Fibroblast of skin of right biceps (primary cell): ENCODE results near the gene PLPP1.
A peak's percentile ranks its signal among the peaks of the same experiment; 100 is the strongest.

Experiments used
- DNase-seq: peaks from one replicate; pipeline ENCODE4 v3.0.0-alpha.2; 2013

PLPP1 gene

DNA sequence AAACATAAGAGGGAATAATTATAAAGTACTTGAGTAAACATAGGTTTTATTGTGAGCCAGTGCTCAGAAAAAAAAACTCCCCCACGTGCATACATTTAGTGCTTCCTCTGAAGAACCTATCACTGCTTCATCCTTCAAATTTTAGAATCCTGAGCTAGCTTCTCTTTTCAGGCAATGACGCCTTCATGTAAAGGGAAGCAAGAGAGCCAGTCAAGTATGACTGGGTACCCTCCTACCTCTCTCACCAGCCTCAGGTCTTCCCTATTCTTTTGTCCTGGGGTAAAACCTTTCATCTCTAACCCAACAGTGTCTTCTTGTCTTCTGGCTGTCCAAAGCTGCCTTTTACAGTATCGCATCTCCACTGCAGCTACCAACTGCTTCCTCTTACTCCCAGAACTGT lies 32.0 kb downstream of the PLPP1 start:
- no peak for DNase-seq

DNA sequence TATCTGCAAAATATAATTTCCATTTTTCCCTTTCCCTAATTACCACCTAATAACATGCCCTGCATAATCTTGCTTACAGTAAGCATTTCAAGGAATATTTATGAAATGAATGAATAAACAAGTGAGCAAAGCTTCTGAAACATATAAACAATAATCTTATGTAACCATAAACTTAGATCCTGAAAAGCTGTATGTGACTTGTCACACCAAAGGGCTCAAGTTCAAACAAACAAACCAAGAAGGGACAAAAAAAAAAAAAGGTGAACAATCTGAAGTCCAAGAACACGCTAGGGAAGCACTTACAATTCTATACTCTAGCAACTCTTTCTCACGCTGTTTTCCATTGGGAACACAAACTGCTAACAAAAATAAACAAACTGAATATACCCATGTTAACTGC lies 36.3 kb downstream of the PLPP1 start:
- no peak for DNase-seq

DNA sequence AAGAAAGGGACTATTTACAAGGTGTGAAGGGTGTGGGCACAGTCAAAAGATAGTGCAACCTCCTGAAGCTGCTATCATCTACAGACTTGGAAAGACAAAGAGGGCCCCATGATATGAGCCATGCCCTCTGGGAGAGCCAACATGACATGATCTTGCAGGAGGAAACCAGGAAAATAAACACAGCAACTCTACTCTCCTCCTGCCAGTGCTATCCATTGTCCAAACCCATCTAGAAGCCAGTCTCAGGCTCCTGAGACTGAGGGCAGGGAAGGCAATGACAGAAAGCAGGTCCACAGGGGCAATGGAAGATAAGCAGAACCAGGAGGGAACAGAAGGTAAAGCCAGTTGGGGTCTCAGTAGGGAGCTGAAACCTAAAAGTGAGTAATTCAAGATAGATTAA lies 37.1 kb downstream of the PLPP1 start:
- no peak for DNase-seq

DNA sequence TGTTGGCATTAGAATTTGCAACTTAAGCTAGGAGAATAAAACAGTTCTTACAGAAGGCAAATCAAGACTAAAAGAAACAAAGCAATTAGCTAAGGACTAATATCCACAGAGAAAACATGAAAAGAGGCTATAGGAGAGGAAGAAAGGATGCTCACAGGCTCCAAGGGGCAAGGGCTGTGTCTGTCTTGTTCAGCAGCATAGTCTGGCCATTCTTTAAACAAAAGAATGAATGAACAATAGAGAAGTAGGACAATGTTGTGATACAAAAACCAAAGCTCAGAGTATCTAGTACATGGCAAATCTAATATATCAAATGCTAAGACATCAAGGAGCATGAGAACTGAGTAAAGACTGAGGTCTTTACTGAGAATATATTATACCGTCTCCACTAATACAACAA lies 39.5 kb downstream of the PLPP1 start:
- DNase-seq: no peak

DNA sequence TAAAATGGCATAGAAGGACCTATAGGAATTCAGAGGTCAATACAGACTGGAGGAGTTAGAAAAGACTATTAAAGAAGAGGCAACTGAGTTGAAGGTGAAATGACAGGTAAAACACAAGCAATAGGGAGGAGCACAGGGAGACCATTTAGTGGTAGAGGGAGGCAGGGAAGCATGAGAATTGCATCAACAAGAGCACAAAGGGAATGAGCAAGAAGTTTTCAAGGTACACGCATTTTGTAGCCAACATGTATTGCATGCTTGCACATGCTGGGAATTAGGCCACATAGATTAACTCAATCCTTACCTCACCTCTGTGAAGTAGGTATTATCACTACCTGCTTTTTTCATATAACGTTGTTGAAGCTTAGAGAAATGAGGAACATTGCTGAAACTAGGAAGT lies 42.3 kb downstream of the PLPP1 start:
- no peak for DNase-seq

DNA sequence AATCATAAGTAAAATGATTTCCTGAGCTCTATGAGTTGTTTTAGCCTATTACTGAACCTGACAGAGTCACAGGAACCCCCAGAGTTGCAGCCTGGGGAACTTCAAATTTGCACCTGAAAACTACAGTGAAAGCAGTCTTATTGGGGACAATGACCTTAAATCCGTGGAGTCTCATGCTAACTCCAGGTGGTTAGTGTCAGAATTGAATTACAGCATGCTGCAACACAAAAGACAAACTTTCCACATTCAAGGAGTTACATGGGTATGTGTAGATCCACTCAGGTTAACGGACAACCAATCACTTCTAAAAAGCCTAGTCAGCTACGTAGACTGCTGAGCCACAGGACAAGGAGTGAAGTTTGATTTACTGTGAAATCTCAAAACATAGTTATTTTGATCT lies 49.7 kb downstream of the PLPP1 start:
- DNase-seq: no peak

DNA sequence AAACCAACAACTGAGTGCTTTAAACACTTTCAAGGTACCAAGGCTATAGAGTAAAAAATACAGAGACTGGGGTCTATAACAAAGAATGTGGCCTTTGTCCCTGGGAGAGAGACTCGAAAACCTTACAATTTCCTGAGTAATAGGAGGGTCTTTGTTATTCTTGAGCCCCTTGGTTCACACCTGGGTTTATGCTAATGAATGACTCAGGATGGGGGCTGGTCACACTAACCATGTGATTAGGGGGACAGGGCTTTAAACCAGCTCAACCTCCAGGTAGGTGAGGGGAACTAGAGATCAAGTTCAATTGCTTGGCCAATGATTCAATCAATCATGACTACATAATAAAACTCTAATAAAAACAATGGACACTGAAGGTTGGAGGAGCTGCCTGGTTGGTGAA lies 50.2 kb downstream of the PLPP1 start:
- DNase-seq: no peak

DNA sequence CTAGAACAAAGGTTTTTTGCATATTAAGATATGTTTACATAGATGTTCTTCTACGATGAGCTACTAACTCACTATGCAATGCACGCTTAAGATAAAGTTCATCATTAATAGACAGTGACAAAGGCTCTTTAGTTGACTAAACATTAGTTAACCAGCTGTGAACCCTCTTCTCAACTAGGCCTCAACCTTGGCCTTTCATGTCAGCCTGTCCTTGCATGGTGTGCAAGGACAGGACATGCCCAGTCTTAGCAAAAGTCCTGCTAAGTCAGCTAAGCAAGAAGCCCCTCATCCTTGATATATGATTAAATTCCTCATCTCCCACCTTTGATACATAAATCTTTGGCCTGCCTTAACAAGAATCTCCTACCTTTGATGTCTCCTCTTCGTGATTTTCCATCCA lies 50.9 kb downstream of the PLPP1 start:
- DNase-seq: no peak

DNA sequence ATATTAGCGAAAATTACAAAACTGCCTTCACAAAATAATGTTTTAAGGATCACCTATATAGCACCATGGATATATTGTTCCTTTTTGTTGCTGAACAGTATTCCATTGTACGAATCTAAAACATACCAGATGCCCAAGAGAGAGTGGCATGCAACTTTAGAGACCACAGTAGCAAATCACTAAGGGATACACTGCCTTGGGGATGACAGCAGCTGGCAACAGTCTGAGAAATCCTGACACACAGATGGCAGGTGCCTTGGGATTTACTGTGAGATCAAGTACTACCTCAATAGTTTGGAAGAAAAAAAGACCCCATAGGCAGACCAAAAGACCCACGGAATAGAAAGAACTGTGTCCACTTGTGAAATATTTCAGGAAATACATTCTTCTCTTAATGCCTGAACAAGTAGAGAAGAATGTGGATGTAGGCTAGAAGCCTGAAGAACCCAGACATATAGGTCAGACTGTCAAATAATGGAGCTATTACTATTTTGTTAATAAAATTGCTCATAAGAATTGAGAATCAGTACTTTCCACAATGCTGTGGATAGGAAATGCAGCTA lies 53.4 kb downstream of the PLPP1 start:
- DNase-seq: peak; percentile 47

DNA sequence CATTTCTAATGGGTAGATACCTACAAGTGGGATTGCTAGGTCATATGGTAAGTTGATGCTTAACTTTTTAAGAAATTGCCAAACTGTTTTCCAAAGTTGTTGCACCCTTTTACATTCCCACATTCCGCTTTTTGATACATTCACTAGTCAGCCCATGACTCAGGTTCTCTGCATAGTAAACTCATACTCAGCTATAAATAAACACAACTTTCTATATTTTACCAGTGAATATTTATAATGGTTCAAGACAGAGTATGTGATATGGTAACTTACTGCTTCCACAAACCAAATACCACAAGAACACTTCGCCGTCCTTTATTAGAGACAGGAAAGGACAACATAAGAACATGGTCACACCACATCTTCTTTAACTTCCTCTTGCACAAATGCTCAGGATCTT lies 54.0 kb downstream of the PLPP1 start:
- DNase-seq: peak; percentile 68

DNA sequence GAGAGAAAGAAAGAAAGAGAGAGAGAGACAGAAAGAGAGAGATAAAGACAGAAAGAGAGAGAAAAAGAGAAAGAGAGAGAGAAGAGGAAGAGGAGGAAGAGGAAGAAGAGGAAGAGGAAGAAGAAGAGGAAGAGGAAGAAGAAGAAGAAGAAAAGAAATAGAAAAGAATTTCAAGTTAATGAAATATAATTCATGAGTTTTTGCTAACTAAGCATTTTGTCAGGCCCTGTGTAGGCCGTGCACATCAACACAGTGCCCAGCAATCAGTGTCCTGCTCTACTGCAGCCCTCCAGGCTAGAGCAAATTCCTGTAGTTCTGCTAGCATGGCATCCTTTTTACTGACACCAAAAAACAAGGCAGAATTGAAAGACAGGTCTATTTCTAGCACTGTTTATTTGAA lies 62.1 kb downstream of the PLPP1 start:
- no peak for DNase-seq

DNA sequence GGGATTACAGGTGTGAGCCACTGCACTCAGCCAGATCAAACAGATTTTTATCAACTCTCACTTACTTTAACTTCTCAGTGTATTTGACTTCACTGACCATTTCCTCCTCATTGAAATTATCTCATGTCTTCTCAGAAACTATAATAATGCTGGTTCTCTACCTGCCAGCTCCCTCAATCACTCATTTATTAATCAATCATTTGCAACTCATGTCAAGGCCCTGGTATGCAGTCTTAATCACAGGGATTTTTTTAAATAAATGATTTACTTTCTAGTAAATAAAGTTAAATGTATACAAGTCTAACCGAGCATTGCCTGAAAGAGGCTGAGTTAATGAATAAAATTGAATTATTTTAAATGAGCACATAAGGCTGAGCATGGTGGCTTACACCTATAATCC lies 63.3 kb downstream of the PLPP1 start:
- DNase-seq: no peak

DNA sequence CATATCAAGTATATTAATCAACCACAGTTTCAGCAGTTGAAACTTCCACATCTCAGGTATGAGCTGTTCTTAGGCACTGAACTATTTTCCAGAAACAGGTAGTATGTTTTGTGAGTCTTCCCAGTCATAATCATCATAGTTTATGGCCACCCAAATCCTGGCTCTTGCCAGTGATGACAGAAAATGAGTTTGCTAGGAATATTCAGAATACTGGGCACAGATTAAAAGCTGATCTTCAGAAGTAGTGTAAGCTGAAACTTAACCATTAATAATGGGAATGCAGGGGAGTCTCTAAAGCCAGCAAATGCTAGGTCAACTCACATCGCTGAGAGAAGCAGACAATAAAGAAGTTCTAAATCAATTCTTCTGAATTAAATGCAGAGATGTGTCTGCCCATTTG lies 64.5 kb downstream of the PLPP1 start:
- no peak for DNase-seq

DNA sequence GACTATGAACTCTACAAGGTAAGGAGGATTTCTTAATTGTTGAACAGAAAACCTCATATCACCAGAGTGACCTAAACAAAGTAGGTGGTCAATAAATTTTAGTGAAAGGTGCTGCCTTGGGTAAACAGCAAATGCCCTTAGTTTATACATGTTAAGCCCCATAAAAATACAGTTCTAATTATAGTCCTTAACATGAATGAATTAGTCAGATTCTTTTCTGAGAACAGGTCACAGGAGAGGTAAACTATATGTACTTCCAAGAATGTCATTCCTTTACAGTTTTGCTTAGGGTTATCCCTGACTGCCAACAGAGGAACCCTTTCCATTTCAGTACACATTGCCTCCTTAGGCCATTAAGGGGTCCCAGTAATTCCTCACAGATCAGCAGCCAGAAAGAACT lies 64.9 kb downstream of the PLPP1 start:
- DNase-seq: no peak

DNA sequence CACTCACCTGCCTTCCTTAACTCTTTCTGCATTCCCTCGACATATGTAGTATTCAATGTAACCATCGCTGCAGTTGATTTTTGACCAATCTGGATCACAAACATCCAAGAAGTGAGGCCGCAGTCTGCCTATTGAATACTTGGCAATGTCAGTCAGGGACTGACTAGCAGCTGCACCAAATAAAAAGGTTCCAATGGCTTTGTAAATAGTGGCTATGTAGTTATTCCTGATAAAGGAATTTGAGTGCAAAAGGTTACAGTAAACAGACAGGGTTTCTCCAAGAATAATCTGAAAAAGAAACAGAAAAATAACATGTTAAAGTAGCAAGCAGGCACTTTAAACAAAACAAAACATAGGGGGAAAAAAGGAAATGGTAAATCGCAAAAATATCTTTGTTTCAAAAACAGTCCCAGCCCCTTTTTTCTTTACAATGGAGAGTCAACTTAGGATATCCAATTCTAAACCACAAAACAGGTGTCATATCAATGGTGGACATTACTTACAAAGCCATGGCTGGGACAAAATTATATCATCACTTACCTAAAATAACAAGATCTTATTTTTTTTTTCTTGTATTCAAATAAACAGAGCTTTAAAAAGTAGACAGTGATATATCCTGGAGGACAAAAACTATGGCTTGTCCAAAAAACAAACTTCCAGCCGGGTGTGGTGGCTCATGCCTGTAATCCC lies 66.8 kb downstream of the PLPP1 start:
- no peak for DNase-seq

DNA sequence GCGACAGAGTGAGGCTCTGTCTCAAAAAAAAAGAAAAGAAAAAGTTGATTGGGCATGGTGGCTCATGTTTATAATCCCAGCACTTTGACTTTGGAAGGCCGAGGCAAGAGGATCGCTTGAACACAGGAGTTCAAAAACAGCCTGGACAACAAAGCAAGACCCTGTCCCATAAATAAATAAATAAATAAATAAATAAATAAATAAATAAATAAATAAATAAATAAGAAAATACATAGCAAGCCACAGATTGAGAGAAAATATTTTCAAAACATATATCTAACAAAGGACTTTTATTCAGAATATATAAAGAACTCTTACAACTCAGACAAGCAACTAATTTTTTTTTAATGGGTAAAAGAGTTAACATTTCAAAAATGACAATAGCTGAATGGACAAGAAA lies 71.2 kb downstream of the PLPP1 start:
- DNase-seq: no peak

DNA sequence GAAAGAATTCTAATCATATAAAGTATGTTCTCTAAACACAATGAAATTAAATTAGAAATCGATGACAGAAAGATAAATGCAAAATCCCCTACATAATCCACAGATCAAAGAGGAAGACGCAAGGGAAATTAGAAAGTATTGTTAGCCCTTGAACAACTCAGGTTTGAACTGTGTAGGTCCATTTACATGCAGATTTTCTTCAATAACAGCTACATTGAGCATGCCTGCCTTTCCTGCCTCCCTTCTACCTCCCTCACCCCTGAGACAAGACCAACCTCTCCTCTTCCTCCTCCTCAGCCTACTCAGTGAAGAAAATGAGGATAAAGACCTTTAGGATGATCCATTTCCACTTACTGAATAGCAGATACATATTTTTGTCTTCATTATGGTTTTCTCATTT lies 75.2 kb downstream of the PLPP1 start:
- no peak for DNase-seq

DNA sequence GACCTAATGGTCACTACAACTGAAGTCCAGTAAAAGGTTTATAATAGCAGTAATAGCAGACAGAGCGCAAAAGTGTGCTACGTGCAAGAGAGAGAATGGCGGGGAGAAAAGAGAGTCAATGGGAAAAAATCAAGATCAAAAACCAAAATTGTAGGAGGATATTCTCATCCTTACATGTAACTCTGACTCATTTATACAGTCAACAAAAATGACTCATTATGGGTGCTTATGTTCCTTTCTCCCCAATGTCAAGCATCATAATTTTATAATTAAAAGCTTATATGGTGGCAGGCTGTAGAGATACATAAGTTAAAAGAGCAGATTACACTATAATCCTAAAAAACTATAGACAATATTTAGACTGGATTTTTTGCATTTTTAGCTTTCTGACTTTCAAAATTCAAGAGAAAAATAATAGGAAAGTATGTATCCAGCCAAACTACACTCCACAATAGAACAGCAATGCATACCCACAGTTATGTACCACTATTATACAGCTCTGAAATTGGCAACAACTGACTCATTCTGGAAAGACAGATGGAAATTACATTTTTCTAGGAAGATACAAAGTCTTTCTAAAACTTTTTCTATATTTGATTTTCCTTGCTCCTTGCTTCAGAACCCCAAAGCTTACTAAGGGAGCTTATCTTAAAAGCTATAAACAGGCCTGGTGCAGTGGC lies 78.4 kb downstream of the PLPP1 start:
- peak; percentile 71 for DNase-seq

DNA sequence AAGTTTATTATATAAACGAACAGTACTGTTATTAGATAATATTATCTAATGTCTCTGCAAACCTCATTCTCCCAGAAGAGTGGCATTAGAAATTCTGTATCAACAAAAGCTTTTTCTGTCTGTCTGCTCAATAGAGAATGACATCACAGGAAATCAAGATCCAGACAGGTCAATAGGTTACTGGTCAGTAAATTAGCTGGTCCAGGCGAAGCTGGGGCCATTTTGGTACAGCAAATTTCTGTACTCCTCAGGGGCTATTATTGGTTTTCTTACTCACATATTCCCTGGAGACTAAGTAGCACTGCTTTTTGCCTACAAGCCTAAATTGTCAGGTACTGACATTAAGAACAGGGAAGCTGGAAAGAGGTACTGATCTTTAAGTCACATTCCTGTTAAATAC lies 80.5 kb downstream of the PLPP1 start:
- DNase-seq: no peak

DNA sequence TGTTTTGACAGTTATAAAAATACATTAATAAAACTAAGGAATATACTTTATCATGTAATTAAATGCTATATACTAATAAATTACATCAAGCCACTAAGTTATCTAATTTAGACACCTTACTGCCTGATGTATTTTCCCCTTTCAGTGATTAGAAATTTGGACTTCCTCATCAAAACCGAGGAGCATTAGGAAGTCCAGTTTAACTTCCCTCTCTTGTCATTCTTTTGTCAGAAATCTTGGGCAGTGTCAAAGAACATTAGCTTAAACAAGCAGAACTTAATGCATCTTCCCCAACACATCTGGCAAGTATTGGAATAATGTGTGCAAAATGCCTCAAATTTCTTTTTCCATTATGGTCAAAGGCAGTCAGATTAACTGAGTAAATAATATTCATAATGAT lies 81.6 kb downstream of the PLPP1 start:
- no peak for DNase-seq

DNA sequence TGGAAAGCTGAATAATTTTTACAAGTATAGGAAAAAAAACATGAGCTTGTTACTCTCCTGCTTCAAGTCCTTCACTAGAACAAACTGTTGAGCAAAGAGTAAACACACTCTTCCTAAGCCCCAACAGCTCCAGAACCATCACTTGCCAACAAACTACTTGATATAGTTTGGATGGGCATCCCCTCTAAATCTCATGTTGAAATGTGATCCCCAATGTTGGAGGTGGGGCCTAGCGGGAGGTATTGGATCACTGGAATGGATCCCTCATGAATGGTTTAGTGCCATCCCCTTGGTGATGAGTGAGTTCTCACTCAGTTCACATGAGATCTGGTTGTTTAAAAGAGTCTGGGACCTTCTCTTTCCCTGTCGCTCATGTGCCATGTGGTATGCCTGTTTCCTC lies 82.8 kb downstream of the PLPP1 start:
- no peak for DNase-seq

DNA sequence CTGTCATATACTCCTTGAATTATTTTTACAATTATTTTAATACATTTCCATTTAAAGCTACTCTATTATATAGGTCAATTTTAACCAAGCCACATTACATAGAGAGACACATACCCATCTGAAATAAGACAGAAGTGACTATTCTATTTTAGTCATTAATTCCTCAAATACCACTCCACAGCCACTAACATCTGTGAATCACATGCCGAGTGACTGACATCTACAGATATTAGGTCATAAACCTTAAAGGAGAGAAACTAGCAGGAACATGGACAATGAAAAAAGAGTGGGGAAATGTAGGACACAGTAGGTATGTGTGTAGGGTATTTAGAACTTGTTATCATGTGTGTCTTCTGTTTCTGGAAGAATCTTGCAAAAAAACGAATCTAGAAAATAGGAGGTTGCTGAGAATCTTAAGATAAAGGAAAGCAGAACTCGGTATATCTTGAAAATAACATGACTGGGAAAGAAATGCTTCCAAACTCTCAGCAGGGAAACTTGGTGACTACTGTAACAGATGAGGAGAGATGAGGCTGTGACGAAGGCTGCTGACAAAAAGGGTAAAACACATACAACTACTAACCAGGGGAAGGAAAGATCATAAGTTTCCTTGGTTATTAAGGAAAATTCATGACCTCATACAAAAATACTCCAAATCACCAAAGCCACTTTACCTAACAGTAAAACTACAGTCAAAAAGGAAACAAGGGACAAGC lies 84.6 kb downstream of the PLPP1 start:
- peak; percentile 79 for DNase-seq

DNA sequence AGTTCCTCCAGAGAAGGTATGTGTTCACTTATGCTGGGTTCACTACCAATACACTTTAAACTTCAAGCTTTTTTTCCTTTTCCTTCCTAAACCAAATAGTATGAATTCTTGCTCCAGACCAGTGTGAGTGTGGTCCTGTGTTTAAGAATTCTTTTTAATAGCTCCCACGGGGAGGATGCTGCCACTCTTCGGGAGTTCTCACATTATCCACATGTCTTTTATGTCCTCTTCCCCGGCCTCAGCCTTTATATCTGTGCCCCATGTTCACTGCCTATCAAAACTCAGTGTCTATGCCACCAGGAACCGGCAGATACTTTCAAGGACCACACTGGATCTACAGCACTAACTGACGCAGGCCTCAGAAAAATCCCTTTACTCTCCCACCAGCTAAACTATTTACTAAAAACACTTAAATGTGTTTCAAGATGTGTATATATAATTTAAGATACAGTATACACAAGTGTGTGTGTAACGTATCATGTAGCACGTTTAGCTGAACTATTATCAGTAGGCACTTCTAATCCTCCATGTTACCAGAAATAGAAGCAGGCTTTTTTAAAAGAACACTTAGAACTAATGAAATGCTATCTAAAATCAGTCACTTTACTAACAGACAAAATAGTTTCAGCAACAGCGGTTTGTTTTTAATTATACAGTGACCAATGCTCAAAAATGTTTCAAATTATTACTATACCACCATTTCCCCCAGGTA lies 88.0 kb downstream of the PLPP1 start:
- peak; percentile 11 for DNase-seq
